ENCODE results near the gene FREY1.

The FREY1 gene

DNA sequence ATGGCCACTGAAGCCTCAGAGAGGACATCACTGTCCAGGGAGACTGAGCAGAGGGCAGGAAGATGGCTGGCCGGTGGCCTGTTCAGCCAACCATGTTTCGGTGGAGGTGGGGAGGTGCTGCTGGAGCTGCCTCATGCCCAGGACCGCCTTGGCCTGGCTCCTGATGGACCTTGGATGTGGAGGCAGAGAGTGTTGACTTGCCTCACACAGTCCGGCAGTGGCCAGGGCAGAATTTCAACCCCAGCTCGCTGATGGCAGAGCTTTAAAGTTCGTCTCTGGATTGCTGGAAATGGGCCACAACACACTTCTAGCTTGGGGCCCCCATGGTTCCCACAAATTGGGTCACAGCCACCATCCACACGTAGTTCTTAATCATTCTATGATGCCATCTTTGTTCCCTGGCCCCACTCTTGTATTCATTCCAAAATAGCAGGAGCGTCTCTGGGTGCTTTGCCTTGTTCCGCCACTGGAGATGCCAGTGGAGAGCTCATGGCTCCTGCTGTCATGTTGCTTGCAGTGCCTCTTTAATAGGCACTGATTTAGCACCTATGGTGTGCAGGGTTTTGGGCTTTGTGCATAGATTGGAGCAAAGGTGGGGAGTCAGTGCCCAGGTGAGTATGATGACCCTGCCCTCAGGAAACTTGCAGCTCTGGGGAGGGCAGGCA is 16.1 kb downstream of the FREY1 start:
- no peak for FAIRE-seq

GRCh38 chr11:45889966-45890365 is 17.1 kb downstream of the FREY1 start:
- FAIRE-seq: no peak

GRCh38 chr11:45889555-45889954 is 17.5 kb downstream of the FREY1 start:
- FAIRE-seq: no peak

- FAIRE-seq: no peak
These were observed 19.5 kb downstream of the FREY1 start for GRCh38 chr11:45887587-45887986.

GRCh38 chr11:45886816-45887520 is 20.1 kb downstream of the FREY1 start:
- no peak for FAIRE-seq

- no peak for FAIRE-seq
These were observed 20.9 kb downstream of the FREY1 start for GRCh38 chr11:45885921-45886721.

GRCh38 chr11:45885274-45885920 is 21.7 kb downstream of the FREY1 start, which contains the start of gene MAPK8IP1:
Gene MAPK8IP1 (plus strand): TSS chr11:45885651. CDS start chr11:45885821, 170 bp downstream.
- FAIRE-seq: no peak

DNA sequence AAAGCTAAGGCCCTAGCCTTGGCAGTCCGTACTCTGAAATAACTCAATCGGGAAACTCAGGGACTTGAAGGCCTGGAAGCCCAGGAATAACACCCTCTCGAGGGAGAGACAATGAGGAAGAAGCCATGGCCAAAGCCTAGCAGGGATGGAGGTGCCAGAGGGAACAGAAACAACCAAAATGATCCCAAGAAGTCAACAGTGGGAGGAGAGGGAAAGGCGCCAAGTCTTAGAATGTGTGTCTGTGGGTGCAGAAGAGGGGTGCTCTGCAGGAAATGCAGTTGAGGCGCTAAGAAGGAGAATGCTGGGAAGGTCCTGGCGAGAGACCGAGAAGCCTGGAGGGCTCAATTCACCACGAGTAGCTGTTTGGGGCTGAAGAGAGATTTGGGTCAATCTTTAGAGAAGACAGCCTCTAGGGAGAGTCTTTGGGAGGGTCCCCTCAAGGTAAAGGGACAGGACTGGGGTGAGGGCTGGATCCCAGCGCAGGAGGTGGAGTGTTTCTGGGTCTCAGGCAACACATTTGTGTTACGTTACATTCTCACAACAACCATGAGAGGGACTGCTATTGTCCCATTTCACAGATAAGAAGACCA is 22.4 kb downstream of the FREY1 start:
- FAIRE-seq: no peak

DNA sequence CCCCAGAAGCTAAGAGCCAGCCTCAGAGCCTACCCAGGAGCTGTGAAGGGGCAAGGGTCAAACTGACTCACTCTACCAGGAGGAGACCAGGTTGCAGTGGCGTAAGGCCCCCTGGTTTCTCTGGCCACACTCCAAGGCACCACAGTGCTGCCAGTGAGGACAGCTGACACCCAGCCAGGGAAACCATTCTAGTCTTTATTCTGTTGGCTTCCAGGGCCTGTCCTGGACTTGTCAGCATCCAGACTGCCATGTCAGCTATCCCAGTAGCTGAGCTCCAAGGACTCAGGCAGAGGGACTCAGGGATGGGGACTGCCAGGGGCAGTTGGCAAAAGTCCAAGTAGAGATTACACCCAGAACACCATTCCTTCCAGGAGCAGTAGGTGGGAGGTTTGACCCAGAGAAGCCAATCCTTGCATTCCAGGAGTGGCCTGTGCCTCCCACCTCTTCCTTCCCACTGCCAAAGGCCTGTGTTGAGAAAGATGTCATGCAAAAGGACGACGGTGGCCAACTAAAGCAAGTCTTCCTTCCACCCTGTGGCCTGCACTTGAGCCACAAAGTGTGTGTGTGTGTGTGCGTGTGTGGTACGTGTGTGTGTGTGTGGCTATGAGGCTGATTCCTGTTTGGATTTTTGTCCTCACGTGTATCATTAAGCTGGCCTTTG is 25.2 kb downstream of the FREY1 start:
- no peak for FAIRE-seq

DNA sequence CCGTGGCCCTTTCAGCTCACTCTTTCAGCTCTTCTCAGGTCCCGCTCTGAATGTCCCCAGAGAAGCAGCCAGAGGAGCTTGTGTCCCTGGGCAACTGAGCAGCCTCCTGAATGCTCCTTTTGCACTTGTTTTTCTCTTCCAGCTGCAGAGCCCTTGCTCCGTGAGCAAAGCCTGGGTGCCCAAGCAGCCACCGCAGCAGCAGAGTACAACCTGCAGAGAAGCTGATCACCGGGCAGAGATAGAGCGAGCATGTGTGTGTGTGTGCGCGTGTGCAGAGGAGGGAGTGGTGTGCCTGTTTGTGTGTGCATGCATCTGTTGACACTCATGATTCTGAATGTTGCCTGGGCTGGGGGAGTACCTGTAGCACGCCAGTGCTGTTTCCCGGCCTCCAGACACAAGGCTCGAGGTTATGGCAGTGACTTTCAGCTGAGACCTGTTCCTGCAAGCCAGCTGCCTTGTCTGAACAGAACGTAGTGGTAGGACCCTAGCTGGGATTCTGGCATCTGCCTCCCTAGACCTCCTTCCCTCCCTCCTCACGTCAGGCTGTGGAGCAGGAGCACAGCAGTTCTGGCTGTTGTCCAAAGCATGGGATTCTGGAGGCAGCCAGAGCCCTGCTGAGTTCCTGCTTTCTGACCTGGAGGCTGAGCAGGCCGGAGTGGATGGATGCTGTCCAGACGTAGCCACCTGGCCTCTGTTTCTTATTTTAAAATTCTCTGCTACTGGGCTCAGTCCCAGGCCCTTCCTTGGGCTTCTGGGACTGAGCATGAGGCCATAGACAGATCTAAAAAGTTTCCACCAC is 26.1 kb downstream of the FREY1 start:
- no peak for FAIRE-seq

GRCh38 chr11:45879803-45880686 is 27.0 kb downstream of the FREY1 start:
- no peak for FAIRE-seq

DNA sequence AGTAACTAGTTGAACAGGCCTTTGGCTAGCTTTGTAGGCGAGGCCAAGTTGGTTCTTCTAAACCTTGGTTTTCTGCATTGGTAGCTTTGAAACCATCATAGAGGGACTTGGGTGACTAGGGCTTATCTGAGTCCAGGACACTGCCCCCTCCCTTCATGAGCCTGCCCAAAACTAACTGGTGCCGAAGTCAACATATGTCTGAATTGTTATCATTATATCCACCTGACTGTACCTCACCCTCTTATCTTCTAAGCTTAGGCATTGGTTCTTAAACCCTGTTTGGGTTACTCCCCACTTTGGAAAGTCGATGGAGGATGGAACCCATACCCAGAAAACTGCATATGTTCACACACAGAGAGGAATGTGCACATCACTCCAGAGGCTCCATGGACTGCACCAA is 29.2 kb downstream of the FREY1 start:
- no peak for FAIRE-seq

DNA sequence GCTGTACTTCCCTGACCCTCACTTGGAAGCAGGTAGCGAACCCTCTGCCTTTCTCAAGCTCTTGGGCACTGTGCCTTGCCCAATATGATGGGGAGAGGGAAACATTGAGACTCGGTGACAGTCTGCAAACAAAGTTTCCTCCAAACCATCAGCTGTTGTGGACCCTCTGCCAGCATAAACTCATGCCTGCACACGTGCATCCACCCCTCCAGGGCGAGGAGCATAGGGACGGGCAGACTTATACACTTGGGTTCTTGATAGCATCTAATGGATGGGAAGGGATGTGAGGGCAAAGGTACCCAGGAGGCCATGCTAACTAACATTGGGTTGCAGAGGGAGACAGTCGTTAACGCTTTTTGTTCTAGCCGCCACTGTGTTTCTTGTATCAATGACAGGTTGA is 29.9 kb downstream of the FREY1 start:
- no peak for FAIRE-seq

DNA sequence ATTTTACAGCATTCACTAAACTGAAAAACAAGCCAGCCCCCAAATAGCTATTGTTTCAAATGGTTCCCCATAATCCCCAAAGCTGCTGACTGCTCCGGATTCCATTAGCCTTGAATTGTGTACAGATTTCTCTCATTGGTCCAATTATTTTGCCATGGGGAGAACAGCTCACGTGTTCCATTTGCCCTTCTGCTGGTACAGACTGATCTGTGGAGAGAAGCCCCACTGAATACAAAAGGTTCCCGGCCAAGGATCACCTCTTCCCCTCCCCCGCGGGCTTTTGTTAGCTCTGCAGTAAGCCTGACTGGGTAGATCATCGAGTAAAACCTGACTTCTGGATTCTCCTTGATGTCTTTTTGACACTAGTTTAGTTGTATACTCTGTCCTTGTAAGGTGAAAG is 30.7 kb downstream of the FREY1 start:
- no peak for FAIRE-seq

- no peak for FAIRE-seq
These were observed 34.3 kb downstream of the FREY1 start for GRCh38 chr11:45872651-45873356.

GRCh38 chr11:45871638-45872037 is 35.4 kb downstream of the FREY1 start:
- FAIRE-seq: no peak

DNA sequence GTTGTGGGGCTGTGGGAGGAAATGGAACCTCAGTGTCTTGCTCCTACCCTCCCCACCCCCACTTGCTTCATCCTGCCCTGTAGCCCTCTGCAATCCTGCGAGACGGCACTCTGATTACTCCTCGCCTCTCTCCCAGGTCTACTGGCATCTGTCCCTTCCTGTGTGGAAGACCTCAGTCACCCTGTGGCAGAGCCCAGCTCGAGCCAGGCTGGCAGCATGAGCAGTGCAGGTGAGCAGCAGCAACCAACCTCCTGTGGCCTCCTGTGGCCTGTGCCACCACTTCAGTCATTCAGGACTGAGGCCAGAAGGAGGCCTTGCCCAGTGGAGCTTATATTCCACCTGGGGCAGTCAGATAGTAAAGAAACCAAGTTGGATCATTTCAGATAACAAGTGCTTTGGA is 36.4 kb downstream of the FREY1 start:
- no peak for FAIRE-seq

GRCh38 chr11:45869551-45869950 is 37.5 kb downstream of the FREY1 start:
- no peak for FAIRE-seq

- FAIRE-seq: no peak
These were observed 43.0 kb downstream of the FREY1 start for GRCh38 chr11:45864041-45864440.
